T1000 (cell line): Measurements from ENCODE around the gene SNPH.

Experiments
- DNase-seq: peaks from one replicate; lab custom pipeline; 2025; ENCODE audit warnings: mixed read lengths; lab: John Stamatoyannopoulos, UW

SNPH gene

DNA sequence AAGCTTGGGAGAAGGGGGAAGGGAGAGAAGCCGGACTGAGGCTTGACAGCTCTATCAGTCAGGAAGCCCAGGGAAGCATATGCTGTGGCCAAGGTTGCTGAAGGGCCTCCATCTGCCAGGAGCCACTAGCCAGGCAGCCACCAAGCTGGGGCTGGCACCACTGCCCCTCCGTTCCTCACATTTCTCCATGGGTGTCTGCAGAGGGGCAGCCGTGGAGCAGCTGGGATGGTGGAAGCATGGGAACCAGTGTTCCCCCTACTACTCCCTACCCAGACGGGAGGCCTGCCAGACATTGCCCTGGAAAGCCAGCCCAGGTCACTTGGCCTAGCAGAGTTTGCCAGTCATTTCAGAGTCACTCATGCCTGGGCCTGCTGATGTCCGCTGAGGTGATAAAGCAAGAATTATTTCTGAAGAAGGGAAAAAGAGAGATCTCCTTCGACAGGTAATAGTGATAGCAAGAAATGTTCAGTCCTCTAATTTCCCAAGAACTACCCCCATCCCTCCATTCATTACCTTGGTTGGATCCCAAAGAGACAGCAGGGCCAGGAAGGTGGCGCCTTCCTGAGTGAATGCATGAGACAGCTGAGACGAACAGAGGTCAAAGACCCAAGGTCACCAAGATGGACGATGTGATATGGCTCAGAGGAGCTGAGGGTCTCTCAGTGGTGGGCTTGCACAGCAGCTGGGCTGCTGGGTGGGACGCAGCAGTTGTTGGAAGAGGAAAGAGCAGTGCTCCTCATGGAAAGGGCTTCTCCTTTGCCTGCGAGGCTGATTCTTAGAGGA, 21.9 kb downstream of the SNPH start:
- DNase-seq = no peak

DNA sequence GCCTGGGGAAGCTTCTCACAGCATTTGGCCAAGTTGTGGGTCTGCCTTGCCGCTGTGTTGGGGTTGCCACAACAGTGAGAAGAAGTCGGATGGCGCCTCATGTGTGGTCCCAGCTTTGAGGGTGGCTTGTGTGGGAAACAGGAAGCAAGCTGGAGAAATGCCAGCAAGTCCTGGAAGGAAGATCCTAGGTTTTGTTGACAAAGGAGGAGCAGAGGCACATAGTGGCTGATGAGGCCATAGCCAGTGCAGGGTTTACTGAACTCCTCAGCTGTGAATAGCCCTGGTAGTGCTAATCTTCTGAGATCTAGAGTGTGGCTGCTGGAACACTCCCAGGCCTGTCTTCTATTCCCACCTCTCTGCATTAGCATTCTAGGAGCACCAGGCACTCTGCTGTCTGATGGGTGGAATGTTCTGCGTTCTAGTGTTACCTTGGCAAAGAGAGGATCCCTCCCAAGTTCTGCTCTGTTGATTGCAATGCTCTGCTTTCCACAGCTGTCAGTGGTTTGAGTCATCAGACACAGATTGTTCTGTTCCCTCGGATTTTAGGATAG, 25.2 kb downstream of the SNPH start:
- no peak for DNase-seq

DNA sequence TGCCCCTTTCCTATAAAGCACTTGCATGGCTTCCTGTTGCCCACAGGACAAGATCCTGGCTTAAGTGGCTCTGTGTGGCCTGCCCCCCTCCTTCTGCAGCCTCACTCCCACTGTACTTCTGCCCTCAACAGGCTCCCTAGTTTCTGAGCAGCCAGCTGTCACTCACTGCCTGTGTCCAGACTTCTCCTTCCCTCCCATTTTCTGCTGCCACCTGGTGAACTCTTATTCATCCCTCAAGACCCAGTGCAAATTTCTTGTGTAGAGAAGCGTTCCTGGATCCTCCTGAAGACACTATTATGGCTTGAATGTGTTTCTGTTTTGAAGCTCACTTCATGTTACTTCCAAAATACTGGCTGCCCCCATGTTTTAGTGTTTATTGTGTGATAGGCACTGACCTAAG, 26.5 kb downstream of the SNPH start:
- no peak for DNase-seq

- DNase-seq = no peak
Measured at GRCh38 chr20:1293641-1294379, 27.7 kb downstream of the SNPH start.

DNA sequence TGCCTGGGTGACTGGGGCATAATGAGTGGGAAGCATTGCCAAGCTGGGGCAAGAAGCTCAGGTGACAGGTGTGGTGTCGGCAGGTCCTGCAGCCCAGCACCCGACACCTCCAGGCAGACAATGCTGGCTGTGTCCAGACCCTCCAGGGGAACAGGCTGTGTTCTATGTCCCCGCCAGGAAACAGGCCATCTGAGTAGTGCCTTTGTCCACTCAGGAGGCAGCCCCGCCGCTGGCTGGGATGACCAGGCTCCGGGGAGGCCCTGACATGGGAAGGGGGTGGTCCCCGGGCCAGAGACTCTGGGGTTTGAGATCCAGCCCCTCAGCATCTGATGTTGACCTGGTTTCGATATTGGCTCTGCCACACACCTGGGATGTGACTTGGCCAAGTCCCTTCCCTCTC, 28.4 kb downstream of the SNPH start:
- DNase-seq = no peak

- no peak for DNase-seq
Measured at GRCh38 chr20:1295276-1295930, 29.3 kb downstream of the SNPH start.

DNA sequence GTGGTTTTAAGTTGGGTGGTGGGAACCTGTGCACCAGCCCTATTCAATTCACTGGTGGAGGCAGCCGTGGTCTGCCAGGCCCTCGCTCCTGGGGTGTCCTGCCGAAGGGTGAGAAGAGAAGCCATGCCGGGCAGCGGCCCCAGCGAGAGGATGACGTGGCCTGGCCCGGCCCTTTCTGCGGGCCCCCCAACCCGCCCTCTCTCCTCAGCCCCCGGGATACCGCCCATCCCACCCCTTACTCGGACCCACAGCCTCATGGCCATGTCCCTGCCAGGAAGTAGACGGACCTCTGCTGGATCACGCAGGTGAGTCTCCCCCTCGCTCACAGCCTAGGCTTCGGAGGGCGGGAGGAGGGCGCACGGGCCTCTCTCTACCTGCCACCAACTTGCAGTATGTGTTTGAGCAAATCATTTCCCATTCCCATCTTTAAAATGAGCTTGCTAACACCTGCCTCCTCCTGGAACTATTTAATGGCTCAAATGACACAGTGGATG, 30.1 kb downstream of the SNPH start:
- no peak for DNase-seq

DNA sequence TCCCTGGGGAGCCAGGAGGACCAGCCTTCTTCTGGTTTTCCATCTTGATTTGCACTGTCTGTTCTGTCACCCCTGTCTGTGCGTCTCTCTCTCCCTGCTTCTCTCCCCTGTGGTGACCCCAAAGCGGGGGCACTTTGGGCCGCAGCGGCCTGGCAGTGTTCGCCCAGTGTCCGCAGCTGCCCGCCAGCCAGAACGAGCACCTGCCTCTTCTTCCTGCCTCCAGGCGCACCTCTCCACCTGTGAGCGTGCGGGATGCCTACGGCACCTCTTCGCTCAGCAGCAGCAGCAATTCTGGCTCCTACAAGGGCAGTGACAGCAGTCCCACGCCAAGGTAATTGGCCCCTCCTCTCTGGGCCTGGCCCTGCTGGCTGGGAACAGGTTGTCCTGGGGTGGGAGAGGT, 30.8 kb downstream of the SNPH start:
- DNase-seq = no peak

DNA sequence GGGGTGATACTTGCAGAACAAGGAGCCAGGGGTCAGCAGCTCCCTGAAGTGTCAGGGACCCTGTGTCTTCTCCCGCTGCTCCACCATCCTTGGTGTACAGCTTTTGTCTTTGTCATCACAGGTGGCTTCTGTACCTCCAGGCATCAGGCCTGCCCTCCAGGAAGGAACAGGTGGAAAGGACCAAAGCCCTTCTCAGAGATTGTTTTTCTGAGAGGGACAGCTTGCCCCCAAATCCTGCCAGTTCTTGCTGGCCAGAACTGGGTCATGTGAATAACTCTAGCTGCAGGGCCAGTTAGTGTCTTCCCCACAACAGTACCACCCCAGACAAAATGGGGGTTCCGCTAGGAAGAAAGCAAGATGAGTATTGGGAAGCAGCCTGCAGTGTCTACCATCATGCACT, 31.4 kb downstream of the SNPH start:
- no peak for DNase-seq

DNA sequence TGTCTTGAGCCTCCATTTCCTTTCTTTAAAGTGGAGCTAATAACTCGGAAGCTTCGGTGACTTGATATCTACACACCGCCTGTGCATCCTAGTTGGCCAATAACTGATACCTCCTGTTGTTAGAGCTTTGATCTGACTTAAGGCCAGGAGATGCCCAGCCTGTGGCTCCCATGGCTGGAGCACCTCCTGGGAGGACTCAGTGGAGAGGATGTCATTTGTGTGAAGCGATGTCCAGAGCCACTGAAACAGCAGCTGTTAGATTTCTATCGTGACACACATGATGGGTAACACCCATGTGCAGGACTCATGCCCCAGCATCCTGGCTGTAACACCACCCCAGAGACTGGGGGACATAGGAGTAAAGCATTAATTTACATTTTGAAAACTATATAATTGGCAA, 32.1 kb downstream of the SNPH start:
- no peak for DNase-seq

- DNase-seq = no peak
Measured at GRCh38 chr20:1298888-1299511, 32.9 kb downstream of the SNPH start.

GRCh38 chr20:1299522-1299921, 33.4 kb downstream of the SNPH start:
- DNase-seq = no peak

- no peak for DNase-seq
Measured at GRCh38 chr20:1300083-1300840, 34.2 kb downstream of the SNPH start.

DNA sequence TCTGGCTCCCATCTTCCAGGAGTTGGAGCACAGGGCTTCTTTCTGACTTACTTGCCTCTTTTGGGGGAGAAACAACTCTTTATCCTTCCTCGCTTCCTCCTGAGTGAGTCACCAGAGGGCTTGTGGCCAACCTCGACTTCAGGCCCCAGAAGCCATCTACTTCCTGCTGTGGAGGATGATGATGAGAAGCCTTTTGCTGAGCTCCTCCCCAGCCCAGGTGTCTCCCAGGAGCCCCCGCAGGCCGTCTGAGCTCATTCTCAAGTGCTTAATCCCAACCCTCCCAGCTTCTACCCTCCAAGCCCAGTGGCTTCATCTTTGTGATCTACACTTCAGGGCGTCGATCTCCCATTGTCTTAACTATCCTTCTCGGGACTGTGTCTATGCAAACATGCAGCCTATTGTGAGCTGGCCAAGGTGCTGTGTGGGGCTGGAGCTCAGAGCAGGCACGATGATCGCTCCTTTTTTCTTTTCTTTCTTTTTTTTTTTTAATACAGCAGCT, 35.0 kb downstream of the SNPH start:
- DNase-seq = no peak

DNA sequence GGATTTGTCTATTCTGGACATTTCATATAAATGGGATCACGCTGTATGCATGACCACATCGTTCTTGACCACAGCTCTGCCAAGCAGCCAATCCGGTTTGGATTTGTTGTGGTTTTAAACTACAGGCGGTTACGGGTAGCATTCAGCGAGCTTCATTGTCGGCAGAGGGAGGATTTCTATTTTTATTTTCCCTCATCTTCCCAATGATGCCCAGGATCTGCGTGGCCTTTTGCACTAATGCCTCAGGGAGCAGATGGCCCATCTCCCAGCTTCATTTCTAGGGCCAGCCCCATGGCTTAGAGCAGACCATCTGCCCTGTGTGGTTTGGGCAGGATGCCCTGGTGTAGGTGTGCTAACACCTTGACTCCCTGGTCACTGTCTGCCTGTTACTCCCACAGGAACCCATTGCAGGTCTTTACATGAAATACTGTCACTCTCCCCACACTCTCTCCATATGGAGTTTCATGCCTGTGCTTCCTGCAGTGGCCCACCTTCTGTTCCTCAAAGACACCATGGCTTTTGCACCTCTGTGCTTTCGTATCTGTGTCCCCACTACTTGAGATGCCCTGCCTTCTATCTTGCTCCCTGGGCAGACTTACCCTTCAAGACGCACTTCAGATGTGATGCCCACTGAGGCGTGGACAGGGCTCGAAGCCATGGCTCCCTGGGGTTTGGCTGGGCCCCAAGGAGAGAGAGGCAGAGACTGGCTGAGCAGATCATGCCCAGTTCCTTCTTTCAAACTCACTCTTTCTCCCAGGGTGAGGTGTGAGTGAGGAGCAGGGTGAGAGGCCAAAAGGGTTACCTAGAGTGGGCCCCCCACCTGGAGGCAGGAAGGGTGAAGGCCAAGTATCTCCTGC, 36.8 kb downstream of the SNPH start:
- no peak for DNase-seq

DNA sequence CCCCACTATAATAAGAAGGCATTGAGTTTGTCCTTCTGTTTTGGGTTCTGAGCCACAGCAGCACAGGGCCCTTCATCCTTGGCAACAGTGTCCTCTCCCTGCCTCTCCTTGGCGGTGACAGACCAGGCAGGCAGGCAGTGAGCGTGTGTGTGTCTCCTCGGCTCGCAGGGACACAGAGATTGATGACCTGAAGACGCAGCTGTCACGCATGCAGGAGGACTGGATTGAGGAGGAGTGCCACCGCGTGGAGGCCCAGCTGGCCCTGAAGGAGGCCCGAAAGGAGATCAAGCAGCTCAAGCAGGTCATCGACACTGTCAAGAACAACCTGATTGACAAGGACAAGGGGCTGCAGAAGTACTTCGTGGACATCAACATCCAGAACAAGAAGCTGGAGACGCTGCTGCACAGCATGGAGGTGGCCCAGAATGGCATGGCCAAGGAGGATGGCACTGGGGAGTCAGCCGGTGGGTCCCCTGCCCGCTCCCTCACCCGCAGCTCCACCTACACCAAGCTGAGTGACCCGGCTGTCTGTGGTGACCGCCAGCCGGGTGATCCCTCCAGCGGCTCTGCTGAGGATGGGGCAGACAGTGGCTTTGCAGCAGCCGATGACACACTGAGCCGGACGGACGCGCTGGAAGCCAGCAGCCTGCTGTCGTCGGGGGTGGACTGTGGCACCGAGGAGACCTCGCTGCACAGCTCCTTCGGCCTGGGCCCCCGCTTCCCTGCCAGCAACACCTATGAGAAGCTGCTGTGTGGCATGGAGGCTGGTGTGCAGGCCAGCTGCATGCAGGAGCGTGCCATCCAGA, 38.8 kb downstream of the SNPH start:
- no peak for DNase-seq

DNA sequence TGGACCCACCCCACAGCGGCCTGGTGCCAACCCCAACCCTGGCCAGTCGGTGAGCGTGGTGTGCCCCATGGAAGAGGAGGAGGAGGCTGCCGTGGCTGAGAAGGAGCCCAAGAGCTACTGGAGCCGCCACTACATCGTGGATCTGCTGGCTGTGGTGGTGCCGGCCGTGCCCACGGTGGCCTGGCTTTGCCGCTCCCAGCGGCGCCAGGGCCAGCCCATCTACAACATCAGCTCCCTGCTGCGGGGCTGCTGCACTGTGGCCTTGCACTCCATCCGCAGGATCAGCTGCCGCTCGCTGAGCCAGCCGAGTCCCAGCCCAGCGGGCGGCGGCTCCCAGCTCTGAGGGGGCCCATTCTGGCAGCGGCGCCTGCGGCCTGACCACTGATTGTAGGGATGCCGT, 39.6 kb downstream of the SNPH start:
- no peak for DNase-seq

DNA sequence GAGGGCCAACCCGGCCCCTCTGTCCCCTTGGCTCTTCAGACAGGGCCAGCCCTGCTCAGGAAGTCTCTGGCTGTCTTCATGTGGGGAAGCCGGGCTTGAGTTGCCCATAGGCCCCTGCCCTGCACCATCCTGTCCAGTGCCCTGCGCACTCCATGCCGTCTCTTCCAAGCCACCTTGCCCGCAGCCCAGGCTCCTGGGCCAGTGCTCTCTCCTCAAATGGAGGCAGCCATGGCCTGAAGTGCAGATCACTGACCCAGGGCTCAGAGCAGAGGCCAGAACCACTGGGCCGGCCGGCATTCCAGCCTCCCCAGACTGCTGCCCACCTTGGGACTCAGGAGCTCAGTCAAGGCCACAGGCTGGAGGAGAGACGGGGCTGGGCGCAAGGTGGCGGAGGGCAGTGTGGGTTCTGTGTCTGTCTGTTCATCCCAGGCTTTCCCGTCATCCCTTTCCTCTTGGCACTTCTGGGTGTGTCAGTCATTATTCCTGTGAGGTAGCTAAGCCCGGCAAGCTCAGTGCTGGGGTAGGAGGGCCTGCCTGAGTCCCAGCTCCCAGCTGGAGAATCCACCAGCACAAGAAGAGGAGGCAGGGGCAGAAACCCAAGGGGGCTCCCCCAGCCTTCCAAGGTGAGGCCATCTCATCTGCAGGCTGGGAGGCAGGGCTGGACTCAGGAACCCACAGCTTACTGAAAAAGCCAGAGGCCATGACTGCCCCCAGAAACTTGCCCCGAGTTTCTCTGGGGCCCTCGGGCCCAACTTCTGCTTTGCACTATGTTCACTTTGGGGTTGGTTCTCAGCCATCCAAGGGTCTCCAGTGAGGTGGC, 40.4 kb downstream of the SNPH start:
- no peak for DNase-seq
